Activated T-helper 1 cell treated with anti-CD3 and anti-CD28 coated beads, Interleukin-2, amount 50 U/mL, for 16 hours (primary cell): Measurements from ENCODE around the gene SLC17A1.
"Not testable (repeated sequence)": the region's sequence is repeated elsewhere in the genome, so short reads cannot be mapped to it uniquely, and the experiment has no call there.

Experiments
- DNase-seq, 2 donors: peaks; one replicate each; pipeline ENCODE4 v3.0.0-alpha.2; 2020; ENCODE audit warnings: low read depth in 1 of 2, low spot score in 1 of 2

The SLC17A1 gene

DNA sequence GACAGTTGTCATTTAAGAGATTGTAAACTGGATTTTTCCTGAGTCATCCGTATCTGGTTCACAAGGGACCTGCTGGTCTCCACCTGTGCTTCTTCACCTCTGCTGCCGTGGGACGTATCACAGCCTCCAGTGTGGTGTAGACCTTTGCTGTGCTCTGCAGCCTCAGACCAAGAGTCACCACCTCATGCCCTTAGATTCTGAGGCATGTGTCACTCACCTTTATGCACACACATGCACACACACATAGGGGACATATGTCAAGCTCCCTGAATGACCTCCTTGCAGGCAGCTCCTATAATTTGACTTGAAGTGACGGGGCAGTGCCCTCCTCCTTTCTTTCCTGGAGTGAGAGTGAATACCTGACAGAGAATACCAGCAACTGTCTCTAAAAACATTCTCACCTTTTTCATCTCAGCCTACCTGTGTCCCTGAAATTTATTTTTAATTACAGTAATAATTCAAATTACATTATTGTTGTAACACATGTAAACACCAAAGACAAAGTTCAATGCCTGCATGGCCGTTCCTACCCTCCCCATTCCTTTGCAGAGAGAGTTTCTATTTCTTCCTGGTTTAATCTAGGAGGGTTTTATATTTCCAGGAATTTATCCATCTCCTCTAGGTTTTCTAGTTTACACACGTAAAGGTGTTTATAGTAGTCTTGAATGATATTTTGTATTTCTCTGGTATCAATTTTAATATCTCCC is 73.8 kb downstream of the SLC17A1 start:
- DNase-seq, result no peak

DNA sequence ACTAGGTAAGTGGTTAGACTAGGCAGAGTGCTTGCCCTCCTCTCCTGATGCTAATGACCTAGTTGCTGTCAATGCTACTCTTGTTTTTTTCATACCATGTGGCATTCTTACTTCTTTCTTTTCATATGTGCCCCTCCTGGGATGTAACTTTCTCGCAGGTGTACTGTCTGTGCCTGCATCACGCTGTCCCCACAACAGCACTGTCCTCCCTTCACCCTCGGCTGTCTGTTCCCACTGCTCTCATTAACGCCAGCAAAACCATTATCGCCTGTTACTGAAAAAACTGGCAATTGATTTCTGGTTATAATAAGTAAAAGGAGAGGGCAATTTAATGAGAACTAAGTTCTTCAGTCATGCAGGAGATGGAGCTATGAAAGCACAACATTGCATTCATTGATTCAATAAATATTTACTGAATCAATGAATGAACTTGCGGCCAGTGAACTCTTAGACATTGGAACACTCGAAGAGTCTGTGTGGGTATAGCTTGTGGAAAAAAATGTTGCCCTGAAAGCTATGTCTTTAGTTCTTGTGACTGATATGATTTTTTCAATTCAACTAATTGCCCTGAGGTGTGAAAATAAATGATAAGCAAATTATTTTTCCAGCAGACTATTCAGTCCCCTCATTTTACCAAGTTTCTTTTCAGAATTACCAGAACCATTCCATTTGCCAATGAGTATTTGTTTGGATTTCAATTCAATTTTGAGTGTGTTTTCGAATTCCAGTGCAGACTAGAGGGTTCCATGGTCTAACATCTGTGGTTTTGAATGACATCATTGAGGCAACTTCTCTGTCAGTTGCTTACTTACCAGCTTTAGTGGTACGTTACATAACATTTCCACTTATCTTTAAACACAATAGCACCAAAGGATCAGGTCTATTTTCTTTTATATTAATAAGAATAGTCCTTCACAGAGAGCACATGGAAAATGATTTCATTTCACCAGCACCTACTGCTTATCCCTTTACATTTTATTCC is 75.2 kb downstream of the SLC17A1 start:
- DNase-seq, result no peak

GRCh38 chr6:25755483-25755882 is 76.4 kb downstream of the SLC17A1 start:
- DNase-seq, result no peak

DNA sequence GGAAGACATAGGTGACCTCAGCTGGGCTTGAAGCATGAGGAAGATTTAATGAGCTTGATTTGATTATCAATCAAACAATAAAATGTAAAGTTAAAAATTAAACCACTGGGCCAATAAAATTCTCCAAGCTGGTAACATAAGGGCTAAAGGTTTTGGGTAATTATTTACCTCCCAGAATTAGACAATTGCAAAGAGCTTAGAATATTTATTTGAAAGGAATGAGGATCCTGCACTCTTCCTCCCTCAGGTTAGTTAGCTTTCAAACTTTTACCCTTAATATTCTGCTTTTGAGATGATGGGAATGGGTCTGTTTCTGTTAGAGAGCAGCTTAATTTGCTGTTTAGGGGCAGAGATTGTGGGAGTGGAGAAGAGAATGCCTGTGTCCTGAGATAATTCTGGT is 77.3 kb downstream of the SLC17A1 start, which contains the start of gene SLC17A4:
TSS of gene SLC17A4 (plus strand) at position 208 of the 400 bp plus-strand sequence. CDS start 7,221 bp downstream, outside the sequence.
- no peak for DNase-seq

DNA sequence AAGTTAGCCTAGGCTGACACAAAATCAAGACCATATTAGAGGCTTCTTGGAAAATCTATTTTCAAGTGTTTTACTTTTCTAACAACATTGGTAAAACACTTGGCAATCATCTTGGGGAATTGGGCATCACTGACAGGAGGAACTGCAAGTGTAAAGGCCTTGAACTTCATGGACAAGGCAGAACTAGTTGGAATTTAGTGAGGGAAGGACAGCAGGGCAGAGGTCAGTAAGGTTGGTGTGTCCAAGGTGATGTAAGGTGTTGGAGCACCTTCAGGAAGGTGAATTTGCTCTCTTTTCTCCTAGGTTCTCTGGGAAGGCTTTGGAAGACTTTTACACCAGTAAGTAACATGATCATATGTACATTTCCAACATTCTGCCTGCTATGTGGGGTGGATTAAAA is 78.8 kb downstream of the SLC17A1 start:
- DNase-seq, result no peak

DNA sequence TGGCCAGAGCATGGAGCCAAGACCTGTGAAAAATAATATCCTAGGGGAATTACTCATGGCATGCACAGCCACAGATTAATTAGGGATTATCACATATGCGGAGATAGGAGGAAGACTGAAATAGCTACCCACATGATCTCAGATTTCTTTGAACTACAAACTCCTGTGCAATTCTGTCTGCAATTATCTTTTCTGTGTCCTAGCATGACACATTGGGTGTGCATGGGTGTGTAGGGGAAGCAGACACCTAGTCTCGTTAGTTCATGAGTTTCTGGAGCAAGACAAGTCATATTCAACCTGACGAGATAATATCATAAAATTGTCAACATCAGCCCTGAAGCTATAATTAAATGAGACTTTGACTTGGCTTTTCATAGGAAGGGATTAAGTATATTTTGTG is 80.9 kb downstream of the SLC17A1 start:
- no peak for DNase-seq

- DNase-seq, result no peak
Measured at GRCh38 chr6:25749837-25750236, 82.0 kb downstream of the SLC17A1 start.

GRCh38 chr6:25748601-25749517 is 83.0 kb downstream of the SLC17A1 start:
- not testable (repeated sequence) for DNase-seq

GRCh38 chr6:25748049-25748448 is 83.8 kb downstream of the SLC17A1 start:
- no peak for DNase-seq

DNA sequence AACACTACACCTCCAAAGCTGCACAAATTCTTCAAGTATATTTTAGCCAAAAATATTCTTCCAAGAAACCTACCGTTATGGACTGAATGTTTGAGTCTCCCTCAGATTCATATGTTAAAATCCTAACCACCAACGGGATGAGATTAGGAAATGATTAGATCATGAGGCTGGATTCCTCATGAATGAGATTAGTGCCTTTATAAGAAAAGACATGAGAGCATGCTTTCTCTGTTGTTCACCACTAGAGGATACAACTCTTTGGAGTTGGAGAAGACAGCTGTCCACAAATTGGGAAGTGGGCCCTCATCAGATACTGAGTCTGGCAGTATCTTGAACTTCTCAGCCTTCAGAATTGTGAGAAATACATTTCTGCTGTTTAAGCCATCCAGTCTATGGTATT is 84.4 kb downstream of the SLC17A1 start:
- no peak for DNase-seq

DNA sequence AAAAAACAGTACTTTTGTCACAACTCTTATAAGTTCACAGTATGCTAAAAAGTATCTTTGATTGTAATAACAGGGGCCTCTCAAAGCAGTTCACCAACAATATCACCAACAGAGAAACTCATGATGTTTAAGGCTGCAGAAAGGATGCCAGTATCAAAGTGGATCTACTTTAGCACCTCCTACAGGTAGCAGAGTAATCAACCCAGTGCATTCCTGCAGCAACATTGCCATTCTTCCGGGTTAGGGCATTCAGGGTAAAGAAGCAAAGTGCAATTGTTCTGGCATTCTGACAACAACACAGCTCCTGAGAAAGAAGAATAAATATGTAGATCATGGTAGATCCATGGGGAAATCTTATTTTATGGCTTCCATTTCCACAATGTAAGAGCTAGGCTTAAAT is 84.9 kb downstream of the SLC17A1 start:
- no peak for DNase-seq

DNA sequence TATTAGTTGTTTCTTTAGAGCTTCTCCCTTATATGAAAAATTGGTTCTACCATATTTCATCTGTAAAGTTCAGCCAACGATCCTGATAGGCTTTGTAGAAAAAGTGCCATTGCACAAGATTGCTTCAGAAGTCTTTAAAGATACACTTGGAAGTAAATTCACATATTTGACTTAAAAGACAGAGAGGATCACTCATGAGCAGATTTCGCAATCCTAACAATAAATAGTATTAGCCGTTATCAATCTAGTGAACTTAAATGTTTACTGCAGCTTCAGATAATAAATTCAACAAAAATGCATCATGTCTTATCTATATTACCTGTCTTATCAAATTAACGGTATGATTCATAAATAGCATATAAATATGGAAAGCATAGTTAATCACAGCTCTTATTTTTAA is 86.0 kb downstream of the SLC17A1 start:
- DNase-seq, result no peak

- no peak for DNase-seq
Measured at GRCh38 chr6:25743868-25744267, 88.0 kb downstream of the SLC17A1 start.

DNA sequence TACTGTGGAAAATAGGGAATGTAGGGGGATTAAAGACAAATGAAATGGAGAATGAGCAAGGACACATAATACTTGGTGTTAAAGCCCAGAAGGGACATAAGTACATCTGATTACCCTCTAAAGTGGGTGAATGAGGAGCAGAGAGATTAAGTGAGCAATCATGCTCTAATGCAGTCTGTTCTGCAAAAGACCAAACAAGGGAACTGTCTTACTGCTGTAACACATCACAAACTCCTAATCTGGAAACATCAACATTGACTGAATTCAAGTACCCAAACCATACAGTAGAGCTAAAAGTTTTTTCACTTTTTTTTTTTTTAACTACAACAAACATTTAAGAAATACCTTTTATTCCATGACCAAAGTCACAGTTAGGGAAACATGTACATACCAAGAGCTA is 96.6 kb downstream of the SLC17A1 start:
- no peak for DNase-seq
